Lower leg skin (tissue), 4 donors: ENCODE data around the gene PRKAA1. TPM values are rescaled to one million over a fixed set of nuclear protein-coding genes. Genes with fewer than 3 reads are reported as not detected.
"Not testable (repeated sequence)": the region's sequence is repeated elsewhere in the genome, so short reads cannot be mapped to it uniquely, and the experiment has no call there.

Experiments used
- DNase-seq, 2 donors: peaks; one replicate each; pipeline ENCODE4 v3.0.0-alpha.2; 2019; ENCODE audit warnings: low spot score in 2 of 2
- H3K4me3 ChIP-seq: fragments of 200-600 bp; sonication (generic); 2 replicates; pipeline ENCODE4 v1.5.1; 2017; ENCODE audit warnings: mild to moderate bottlenecking, low read depth; ENCODE audit not compliant: poor library complexity, severe bottlenecking
- POLR2A ChIP-seq, 2 donors: fragments of 450-650 bp; IDR thresholded peaks; one replicate each; pipeline ENCODE4 v1.6.1; 2016 to 2017; ENCODE audit warnings: antibody characterized with exemption in 2 of 2, mild to moderate bottlenecking in 1 of 2, moderate library complexity in 1 of 2
- WGBS, 2 donors: methylation state at CpG; one replicate each; pipeline ENCODE4 v1.1.5; 2018; 5-methylcytosine and 5-hydroxymethylcytosine counted together
- intact Hi-C: fragments of 100-400 bp; cut with DNase I; formaldehyde crosslinking; loops from one replicate; pipeline ENCODE4 v1.15.0; 2023; ENCODE audit warnings: low total_unique reads
- total RNA-seq, 4 donors: library from RNA; depleted of rRNA; stranded (reverse); fragments of >200 nt; gene quantifications; one replicate each; pipeline ENCODE4 v1.1.0, GENCODE V29; 2016
- TF ChIP-seq, protein P1 (sequence below), 3 donors: fragments of 450-650 bp; IDR thresholded peaks; one replicate each; pipeline ENCODE4 v1.5.1; 2016; ENCODE audit warnings: antibody characterized with exemption in 3 of 3, mild to moderate bottlenecking in 3 of 3, moderate library complexity in 2 of 3

The PRKAA1 gene
- total RNA-seq, 4 donors from 2014 or later = 44.8 to 60.0 (median 54.9) TPM

DNA sequence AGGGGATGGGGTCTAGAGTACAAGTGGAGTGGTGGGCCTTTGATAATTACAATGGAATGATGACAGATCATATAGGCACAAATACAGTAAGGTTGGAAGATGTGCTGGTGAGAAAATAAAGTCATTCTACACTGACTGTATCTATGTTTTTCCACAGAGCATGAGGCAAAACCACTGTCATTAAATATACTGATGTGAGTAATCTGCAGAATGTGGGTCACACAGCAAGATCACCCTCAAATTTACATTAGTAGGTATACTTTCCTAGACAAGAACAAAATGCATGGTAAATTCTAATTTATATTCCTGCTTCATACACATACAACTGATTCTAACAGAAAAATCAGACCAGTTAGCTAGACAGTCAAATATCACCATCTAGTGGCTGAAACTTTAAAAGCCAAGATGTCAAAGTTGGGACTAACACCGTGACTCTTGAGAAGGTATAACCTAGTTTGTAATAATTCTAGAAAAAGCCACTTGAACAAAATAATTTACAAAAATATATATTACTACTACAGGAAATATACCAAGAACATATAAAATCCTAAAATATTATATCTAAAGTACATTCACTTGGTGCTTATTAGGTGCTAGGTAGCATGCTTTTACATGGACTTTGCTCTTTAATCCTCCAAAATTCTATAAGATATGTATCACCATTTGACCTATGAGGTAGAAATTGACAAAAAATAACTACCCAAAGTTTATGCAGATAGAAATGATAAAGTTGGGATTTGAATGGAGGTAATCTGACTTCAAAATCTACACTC, 61.9 kb downstream of the PRKAA1 start:
- 7 to 20% methylated on average over 1 of the region's 1 CpG for WGBS, 2 donors
- TF ChIP-seq, protein P1, sequence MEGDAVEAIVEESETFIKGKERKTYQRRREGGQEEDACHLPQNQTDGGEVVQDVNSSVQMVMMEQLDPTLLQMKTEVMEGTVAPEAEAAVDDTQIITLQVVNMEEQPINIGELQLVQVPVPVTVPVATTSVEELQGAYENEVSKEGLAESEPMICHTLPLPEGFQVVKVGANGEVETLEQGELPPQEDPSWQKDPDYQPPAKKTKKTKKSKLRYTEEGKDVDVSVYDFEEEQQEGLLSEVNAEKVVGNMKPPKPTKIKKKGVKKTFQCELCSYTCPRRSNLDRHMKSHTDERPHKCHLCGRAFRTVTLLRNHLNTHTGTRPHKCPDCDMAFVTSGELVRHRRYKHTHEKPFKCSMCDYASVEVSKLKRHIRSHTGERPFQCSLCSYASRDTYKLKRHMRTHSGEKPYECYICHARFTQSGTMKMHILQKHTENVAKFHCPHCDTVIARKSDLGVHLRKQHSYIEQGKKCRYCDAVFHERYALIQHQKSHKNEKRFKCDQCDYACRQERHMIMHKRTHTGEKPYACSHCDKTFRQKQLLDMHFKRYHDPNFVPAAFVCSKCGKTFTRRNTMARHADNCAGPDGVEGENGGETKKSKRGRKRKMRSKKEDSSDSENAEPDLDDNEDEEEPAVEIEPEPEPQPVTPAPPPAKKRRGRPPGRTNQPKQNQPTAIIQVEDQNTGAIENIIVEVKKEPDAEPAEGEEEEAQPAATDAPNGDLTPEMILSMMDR (IDR thresholded peaks at IDR 0.05) = peak in 1 of 3 donors; percentile 45
- TF ChIP-seq POLR2A (IDR thresholded peaks at IDR 0.05) = no peak
- H3K4me3 ChIP-seq = no peak overlapping the region
- DNase-seq = no peak
- intact Hi-C loops = no loop called here

DNA sequence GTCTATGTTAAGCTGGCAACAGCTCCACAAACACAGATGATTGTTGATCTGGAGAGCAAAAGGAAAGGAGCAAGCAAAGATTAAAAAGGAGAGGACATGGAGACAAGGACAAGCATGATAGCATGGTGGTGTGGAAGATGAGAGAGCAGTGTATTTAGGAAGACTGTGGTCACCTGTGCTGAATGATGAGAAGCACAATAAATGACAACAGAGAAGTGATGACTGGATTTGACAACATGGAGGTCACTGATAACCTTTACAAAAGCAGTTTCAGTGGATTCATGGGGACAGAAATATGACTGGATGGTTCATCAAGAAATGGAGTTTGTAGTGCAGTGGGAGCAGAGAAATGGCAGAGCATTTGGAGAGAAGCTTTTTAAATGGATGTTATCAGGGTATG, 62.6 kb downstream of the PRKAA1 start:
- intact Hi-C loops = no loop called here

DNA sequence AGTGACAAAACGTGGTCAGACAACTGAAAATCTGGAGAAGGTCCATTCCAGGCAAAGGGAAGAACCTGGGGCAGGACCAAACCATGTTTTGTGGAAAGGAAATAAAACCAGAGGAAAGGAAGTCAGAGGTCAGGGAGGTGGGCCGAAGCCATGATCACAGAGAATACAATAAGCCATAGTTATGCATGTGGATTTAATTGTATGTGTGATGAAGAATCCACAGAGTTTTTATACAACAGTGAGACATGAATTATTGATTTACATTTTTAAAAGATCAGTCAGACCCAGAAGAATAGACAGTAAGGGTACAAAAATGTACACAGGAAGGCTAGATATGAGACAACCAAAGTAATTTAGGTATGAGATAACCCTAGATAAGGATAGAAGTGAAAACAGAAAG, 63.2 kb downstream of the PRKAA1 start:
- intact Hi-C loops = no loop called here
- no peak overlapping the region for H3K4me3 ChIP-seq
- TF ChIP-seq, protein P1 (IDR thresholded peaks at IDR 0.05) = no peak
- no peak for TF ChIP-seq POLR2A (IDR thresholded peaks at IDR 0.05)
- 72 to 86% methylated on average over 2 of the region's 2 CpGs for WGBS, 2 donors
- DNase-seq = no peak

More for the DNA sequence above, 62.6 kb downstream of the PRKAA1 start:
- H3K4me3 ChIP-seq = no peak overlapping the region
- no peak for DNase-seq
- TF ChIP-seq POLR2A (IDR thresholded peaks at IDR 0.05) = no peak
- TF ChIP-seq, protein P1 (IDR thresholded peaks at IDR 0.05) = no peak

DNA sequence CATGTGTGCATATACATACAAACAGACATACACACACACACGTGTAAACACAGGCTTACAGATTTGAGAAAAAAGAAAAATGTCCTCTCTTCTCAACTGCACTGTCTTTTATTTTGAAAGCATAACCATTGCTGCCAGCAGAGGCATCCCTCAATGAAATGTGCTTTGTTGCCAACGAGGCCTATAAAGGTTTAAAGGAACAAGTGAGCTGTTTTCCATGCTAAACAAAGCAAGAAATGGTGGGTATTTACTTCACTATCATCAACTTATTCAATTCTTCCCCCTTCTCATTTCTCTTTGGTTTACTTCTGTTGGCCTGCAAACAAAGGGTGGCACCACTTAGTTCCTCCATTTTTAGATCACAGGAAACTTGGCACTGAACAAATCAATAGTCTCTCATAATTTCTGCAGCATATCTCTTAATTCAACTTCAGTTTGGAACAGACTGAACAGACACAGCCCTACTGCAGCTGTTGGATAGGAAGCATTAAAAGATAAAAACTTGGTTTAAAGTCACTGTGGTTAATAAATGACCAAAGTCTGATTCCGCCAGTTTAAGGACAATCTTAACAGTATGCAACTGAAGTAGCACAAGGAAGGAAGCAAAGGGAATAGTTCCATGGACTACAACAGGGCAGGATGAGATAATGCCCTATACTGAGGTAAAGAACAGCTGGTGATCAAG, 64.2 kb downstream of the PRKAA1 start:
- WGBS, 2 donors = 36 to 42% methylated on average over 3 of the region's 3 CpGs
- TF ChIP-seq, protein P1 (IDR thresholded peaks at IDR 0.05) = no peak
- no peak for TF ChIP-seq POLR2A (IDR thresholded peaks at IDR 0.05)

DNA sequence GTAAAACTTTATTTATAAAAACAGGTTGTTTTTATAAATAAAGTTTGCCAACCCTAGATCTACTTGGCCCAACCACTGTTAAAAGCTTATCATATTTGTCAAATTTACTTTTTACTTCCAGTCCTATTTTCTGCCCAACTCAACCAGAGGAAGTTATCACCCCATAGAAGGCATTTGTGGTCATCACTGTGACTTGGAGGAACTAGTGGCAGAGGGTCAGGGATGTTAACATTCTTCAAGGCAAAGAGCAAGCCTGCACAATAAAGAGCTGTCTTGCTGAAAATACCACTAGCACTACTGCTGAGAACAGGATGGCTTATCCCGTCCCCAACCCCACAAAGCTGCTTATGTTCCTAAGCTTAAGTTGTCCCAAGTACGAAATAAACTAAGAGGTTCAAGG, 64.7 kb downstream of the PRKAA1 start:
- TF ChIP-seq, protein P1 (IDR thresholded peaks at IDR 0.05) = no peak
- TF ChIP-seq POLR2A (IDR thresholded peaks at IDR 0.05) = no peak
- WGBS, 2 donors = 85 to 89% methylated on average over 2 of the region's 2 CpGs
- intact Hi-C loops = no loop called here
- no peak overlapping the region for H3K4me3 ChIP-seq
- DNase-seq = no peak

More for the DNA sequence above, 64.2 kb downstream of the PRKAA1 start:
- DNase-seq = no peak
- intact Hi-C loops = no loop called here
- H3K4me3 ChIP-seq = no peak overlapping the region

DNA sequence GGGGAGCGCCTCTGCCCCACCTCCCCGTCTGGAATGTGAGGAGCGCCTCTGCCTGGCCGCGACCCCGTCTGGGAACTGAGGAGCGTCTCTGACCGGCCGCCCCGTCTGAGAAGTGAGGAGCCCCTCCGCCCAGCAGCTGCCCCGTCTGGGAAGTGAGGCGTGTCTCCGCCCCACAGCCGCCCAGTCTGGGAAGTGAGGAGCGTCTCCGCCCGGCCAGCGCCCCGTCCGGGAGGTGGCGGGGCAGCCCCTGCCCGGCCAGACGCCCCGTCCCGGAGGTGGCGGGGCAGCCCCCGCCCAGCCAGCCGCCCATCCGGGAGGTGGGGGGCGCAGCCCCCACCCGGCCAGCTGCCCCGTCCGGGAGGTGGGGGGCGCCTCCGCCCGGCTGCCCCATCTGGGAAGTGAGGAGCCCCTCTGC, 75.7 kb downstream of the PRKAA1 start:
- H3K4me3 ChIP-seq, DNase-seq: not testable (repeated sequence)
- intact Hi-C loops = loop anchor here (10.0 kb wide), 1 partner anchor 1138 kb away; no protein-coding TSS in a partner anchor
- 96 to 97% methylated on average over 13 to 36 of the region's 37 CpGs for WGBS, 2 donors
